ENCODE data around the gene ADRA2B.

ADRA2B gene

GRCh38 chr2:96111257-96111640 is 5.1 kb downstream of the ADRA2B start:
- DNase-seq (ENCODE audit: low read depth) = no peak
- TF ChIP-seq, protein P1, sequence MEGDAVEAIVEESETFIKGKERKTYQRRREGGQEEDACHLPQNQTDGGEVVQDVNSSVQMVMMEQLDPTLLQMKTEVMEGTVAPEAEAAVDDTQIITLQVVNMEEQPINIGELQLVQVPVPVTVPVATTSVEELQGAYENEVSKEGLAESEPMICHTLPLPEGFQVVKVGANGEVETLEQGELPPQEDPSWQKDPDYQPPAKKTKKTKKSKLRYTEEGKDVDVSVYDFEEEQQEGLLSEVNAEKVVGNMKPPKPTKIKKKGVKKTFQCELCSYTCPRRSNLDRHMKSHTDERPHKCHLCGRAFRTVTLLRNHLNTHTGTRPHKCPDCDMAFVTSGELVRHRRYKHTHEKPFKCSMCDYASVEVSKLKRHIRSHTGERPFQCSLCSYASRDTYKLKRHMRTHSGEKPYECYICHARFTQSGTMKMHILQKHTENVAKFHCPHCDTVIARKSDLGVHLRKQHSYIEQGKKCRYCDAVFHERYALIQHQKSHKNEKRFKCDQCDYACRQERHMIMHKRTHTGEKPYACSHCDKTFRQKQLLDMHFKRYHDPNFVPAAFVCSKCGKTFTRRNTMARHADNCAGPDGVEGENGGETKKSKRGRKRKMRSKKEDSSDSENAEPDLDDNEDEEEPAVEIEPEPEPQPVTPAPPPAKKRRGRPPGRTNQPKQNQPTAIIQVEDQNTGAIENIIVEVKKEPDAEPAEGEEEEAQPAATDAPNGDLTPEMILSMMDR (IDR thresholded peaks at IDR 0.05; ENCODE audit: insufficient read depth, low read depth, low read length, missing control alignments) = no peak
- no peak overlapping the region for H3K4me3 ChIP-seq (ENCODE audit: low read depth, low read length)

- TF ChIP-seq, protein P1 (IDR thresholded peaks at IDR 0.05; ENCODE audit: insufficient read depth, low read depth, low read length, missing control alignments) = no peak
- DNase-seq (ENCODE audit: low read depth) = no peak
- H3K4me3 ChIP-seq (ENCODE audit: low read depth, low read length) = no peak overlapping the region
Observed at GRCh38 chr2:96110621-96111256, 5.6 kb downstream of the ADRA2B start.

DNA sequence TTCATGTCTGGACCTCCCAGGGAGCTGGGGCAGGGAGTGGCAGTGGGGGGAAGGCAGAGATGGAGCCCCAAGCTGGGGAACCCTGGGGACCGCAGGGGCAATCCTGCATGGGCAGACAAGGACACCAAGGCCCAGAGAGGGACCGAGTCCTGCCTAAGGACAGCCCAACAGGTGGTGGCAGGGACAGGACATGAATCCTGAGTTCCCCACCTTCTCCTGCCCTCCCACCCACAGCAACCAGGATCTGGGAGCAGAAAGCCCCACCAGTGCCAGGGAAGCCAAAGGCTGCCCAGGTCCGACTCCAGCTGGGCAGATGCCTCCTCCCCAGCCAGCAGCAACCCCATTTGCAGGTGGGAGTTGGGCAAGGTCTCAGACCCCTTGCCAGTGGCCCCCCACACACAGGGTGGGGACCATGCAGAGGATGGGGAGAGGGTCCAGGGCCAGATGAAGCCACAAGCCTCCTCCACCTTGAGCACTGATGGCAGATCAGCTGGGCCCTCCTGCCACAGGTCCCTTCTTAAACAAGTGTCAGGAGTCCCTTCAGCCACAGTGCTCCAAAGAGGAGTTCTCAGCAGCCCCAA is 6.3 kb downstream of the ADRA2B start:
- H3K4me3 ChIP-seq (ENCODE audit: low read depth, low read length) = no peak overlapping the region
- DNase-seq (ENCODE audit: low read depth) = no peak
- TF ChIP-seq, protein P1 (IDR thresholded peaks at IDR 0.05; ENCODE audit: insufficient read depth, low read depth, low read length, missing control alignments) = no peak

DNA sequence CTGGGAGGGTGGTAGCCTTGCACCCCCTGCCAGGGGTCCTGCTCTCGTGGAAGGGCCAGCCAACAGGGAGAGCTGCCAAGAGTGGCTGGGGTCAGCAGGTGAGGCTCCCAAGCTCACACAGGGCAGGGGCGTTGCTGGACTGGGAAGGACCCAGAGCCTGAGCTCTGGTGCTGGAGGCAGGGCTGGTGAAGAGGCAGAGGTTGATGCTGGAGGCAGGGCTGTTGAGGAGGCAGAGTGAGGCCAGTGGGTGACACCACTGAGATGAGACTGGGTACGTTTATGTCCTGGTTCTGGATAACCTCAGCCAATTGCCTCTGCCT is 7.0 kb downstream of the ADRA2B start:
- DNase-seq (ENCODE audit: low read depth) = no peak
- no peak overlapping the region for H3K4me3 ChIP-seq (ENCODE audit: low read depth, low read length)
- TF ChIP-seq, protein P1 (IDR thresholded peaks at IDR 0.05; ENCODE audit: insufficient read depth, low read depth, low read length, missing control alignments) = no peak

GRCh38 chr2:96108541-96109360 is 7.6 kb downstream of the ADRA2B start:
- TF ChIP-seq, protein P1 (IDR thresholded peaks at IDR 0.05; ENCODE audit: insufficient read depth, low read depth, low read length, missing control alignments) = no peak
- no peak overlapping the region for H3K4me3 ChIP-seq (ENCODE audit: low read depth, low read length)
- no peak for DNase-seq (ENCODE audit: low read depth)

GRCh38 chr2:96108151-96108540 is 8.2 kb downstream of the ADRA2B start:
- TF ChIP-seq, protein P1 (IDR thresholded peaks at IDR 0.05; ENCODE audit: insufficient read depth, low read depth, low read length, missing control alignments) = no peak
- H3K4me3 ChIP-seq (ENCODE audit: low read depth, low read length) = no peak overlapping the region
- no peak for DNase-seq (ENCODE audit: low read depth)
